Neural cell (in vitro differentiated cells): ENCODE data around the gene PKP2. TPM values are rescaled to one million over a fixed set of nuclear protein-coding genes. Genes with fewer than 3 reads are reported as not detected.

ENCODE experiments used
- H2AFZ ChIP-seq: fragments of 200-600, 300-800 bp; sonication (generic), shearing (Covaris generic); 2 replicates; pipeline ENCODE4 v1.6.0; 2014; ENCODE audit warnings: low read depth, mild to moderate bottlenecking, antibody characterized with exemption, low read length, moderate library complexity
- H3F3A ChIP-seq: fragments of 200-600 bp; shearing (Covaris generic); 2 replicates; pipeline ENCODE4 v1.6.1; 2016; ENCODE audit warnings: mild to moderate bottlenecking, moderate library complexity, mixed read lengths, antibody characterized with exemption, low read length; ENCODE audit not compliant: insufficient read depth, poor library complexity, severe bottlenecking
- H3K27ac ChIP-seq: fragments of 200-600, 300-800 bp; sonication (generic), shearing (Covaris generic); 2 replicates; pipeline ENCODE4 v1.5.1; 2014; ENCODE audit warnings: mild to moderate bottlenecking, low read length, moderate library complexity
- H3K27me3 ChIP-seq: fragments of 300-800, 200-600 bp; sonication (generic), shearing (Covaris generic); 2 replicates; pipeline ENCODE4 v1.6.0; 2014; ENCODE audit warnings: mild to moderate bottlenecking, low read depth, low read length, moderate library complexity; ENCODE audit not compliant: insufficient read depth
- H3K36me3 ChIP-seq: fragments of 300-800, 200-600 bp; sonication (generic), shearing (Covaris generic); 2 replicates; pipeline ENCODE4 v1.5.1; 2014; ENCODE audit warnings: mild to moderate bottlenecking, antibody characterized with exemption, low read length, moderate library complexity; ENCODE audit not compliant: insufficient read depth
- H3K4me2 ChIP-seq: fragments of 300-800, 200-600 bp; sonication (generic), shearing (Covaris generic); 2 replicates; pipeline ENCODE4 v1.6.0; 2014; ENCODE audit warnings: mild to moderate bottlenecking, low read length
- H3K4me3 ChIP-seq: fragments of 300-800, 200-600 bp; sonication (generic), shearing (Covaris generic); 2 replicates; pipeline ENCODE4 v1.5.1; 2014; ENCODE audit warnings: mild to moderate bottlenecking, low read length, moderate library complexity
- H3K79me2 ChIP-seq: fragments of 200-600 bp; shearing (Covaris generic); replicated peaks from 2 replicates; pipeline ENCODE4 v1.6.0; 2014; ENCODE audit warnings: mild to moderate bottlenecking, low read length, moderate library complexity; ENCODE audit not compliant: insufficient read depth
- H3K9ac ChIP-seq: fragments of 300-800, 200-600 bp; sonication (generic), shearing (Covaris generic); 2 replicates; pipeline ENCODE4 v1.6.1; 2016; ENCODE audit warnings: mild to moderate bottlenecking, low read length, mixed read lengths
- H3K9me2 ChIP-seq: fragments of 200-600 bp; shearing (Covaris generic); 2 replicates; pipeline ENCODE4 v1.6.1; 2016; ENCODE audit warnings: mild to moderate bottlenecking, low read length, mixed read lengths; ENCODE audit not compliant: insufficient read depth
- H3K9me3 ChIP-seq: fragments of 200-600, 300-800 bp; sonication (generic), shearing (Covaris generic); 2 replicates; pipeline ENCODE4 v1.6.1; 2016; ENCODE audit warnings: mild to moderate bottlenecking, mixed run types, low read length, moderate library complexity, mixed read lengths
- H4K20me1 ChIP-seq: fragments of 200-600 bp; shearing (Covaris generic); 2 replicates; pipeline ENCODE4 v1.6.1; 2016; ENCODE audit warnings: mild to moderate bottlenecking, mixed run types; ENCODE audit not compliant: insufficient read depth
- EZH2 ChIP-seq: fragments of 200-600, 300-800 bp; shearing (Covaris generic), sonication (generic); IDR thresholded peaks from 2 replicates; pipeline ENCODE4 v1.6.1; 2014; ENCODE audit warnings: antibody characterized with exemption, low read length, borderline replicate concordance, mild to moderate bottlenecking; ENCODE audit not compliant: insufficient read depth, poor library complexity, severe bottlenecking
- MXI1 ChIP-seq: fragments of 450-650 bp; conservative IDR thresholded peaks from 2 replicates; pipeline ENCODE4 v1.6.1; 2014; ENCODE audit warnings: antibody characterized with exemption, mild to moderate bottlenecking; ENCODE audit not compliant: poor library complexity, severe bottlenecking
- POLR2AphosphoS5 ChIP-seq: IDR thresholded peaks from 2 replicates; pipeline ENCODE4 v1.6.1; 2012
- RAD21 ChIP-seq: fragments of 450-650 bp; conservative IDR thresholded peaks from 2 replicates; pipeline ENCODE4 v1.6.1; 2014; ENCODE audit warnings: antibody characterized with exemption, mild to moderate bottlenecking, moderate library complexity
- REST ChIP-seq: IDR thresholded peaks from 2 replicates; pipeline ENCODE4 v1.6.1; 2012; ENCODE audit warnings: borderline replicate concordance
- SMC3 ChIP-seq: fragments of 450-650 bp; conservative IDR thresholded peaks from 2 replicates; pipeline ENCODE4 v1.6.1; 2014; ENCODE audit warnings: antibody characterized with exemption, mild to moderate bottlenecking, moderate library complexity; ENCODE audit not compliant: poor library complexity
- TAF1 ChIP-seq: IDR thresholded peaks from 2 replicates; pipeline ENCODE4 v1.6.1; 2012; ENCODE audit warnings: low read depth
- polyA plus RNA-seq: library from polyadenylated mRNA; depleted of rRNA; stranded (reverse); fragments of >200 nt; gene quantifications from 2 replicates; pipeline ENCODE4 v1.2.3, GENCODE V29; 2014
- TF ChIP-seq, protein P1 (sequence below): fragments of 450-650 bp; IDR thresholded peaks from 2 replicates; pipeline ENCODE4 v1.5.1; 2014; ENCODE audit warnings: antibody characterized with exemption, mild to moderate bottlenecking, moderate library complexity; ENCODE audit not compliant: poor library complexity, severe bottlenecking

Gene PKP2
- polyA plus RNA-seq, 1 donor from 2014 or later, result 4.0 TPM

DNA sequence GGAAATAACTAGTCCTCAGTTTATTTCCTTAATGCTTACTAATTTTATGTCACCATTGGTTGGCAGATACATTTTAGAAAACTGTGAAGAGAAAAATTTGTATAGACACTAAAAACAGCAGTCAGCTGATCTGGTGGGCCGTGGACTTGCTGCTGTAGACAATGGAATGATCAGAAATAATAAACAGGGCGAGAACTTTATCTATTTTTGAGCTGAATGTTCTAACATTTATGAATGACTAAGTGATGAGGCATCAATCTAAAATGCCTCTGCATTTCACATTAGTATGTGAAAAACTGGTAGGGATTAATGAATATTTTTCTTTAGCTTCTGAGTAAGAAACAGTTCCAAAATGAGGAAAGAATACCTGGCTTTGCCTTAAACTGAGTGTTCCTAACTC is 24.8 kb upstream of the PKP2 start:
- no peak for TF ChIP-seq RAD21
- TF ChIP-seq POLR2AphosphoS5, result no peak
- no peak for TF ChIP-seq EZH2
- TF ChIP-seq TAF1, result no peak
- TF ChIP-seq SMC3, result no peak
- TF ChIP-seq, protein P1, sequence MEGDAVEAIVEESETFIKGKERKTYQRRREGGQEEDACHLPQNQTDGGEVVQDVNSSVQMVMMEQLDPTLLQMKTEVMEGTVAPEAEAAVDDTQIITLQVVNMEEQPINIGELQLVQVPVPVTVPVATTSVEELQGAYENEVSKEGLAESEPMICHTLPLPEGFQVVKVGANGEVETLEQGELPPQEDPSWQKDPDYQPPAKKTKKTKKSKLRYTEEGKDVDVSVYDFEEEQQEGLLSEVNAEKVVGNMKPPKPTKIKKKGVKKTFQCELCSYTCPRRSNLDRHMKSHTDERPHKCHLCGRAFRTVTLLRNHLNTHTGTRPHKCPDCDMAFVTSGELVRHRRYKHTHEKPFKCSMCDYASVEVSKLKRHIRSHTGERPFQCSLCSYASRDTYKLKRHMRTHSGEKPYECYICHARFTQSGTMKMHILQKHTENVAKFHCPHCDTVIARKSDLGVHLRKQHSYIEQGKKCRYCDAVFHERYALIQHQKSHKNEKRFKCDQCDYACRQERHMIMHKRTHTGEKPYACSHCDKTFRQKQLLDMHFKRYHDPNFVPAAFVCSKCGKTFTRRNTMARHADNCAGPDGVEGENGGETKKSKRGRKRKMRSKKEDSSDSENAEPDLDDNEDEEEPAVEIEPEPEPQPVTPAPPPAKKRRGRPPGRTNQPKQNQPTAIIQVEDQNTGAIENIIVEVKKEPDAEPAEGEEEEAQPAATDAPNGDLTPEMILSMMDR, result no peak
- Histone ChIP-seq H3K9me3 (no peaks in the 10 kb centered on the region), H3K79me2 (no peaks in the 10 kb centered on the region), H3K9ac (no peak overlapping the region), H3K27me3 (no peaks in the 10 kb centered on the region), H3K9me2 (no peaks in the 10 kb centered on the region), H3K27ac (no peak overlapping the region), H3K4me2 (no peak overlapping the region), H4K20me1 (no peaks in the 10 kb centered on the region), H3K4me3 (no peak overlapping the region), H3K36me3 (no peaks in the 10 kb centered on the region), H3F3A (no peaks in the 10 kb centered on the region), H2AFZ (no peak overlapping the region)

DNA sequence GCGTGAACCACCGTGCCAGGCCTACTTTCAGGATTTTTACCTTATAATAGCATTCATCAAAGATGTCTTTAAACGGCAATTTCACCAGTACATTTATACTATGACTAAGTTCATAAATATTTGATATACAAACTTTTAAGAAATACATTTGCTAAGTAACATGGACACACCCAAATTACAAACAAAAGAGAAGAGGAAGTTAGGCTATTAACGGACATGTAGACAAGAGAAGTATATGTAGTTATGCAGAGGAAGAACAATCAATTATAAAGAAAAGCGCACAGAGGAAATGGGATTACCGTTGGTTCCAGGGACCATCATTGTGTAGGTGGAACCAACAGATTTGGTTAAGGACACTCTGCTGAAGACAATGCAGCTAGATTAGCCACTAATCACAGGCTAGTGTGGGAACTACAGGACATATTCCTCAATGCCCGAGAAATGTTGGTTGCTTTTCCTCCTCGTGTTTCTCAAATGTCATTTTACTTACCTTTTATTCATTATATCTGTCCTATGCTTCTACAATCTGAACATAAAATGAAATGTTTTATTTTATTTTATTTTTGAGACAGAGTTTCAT is 24.0 kb upstream of the PKP2 start:
- TF ChIP-seq, protein P1, result no peak
- TF ChIP-seq MXI1, result no peak
- no peak for TF ChIP-seq EZH2
- TF ChIP-seq REST, result no peak
- TF ChIP-seq POLR2AphosphoS5, result no peak
- TF ChIP-seq RAD21, result no peak

More for the DNA sequence above, 24.0 kb upstream of the PKP2 start:
- H3K9me3 ChIP-seq, result no peaks in the 10 kb centered on the region
- no peaks in the 10 kb centered on the region for H3K9me2 ChIP-seq
- H3K9ac ChIP-seq, result no peak overlapping the region
- no peaks in the 10 kb centered on the region for H3F3A ChIP-seq
- H3K79me2 ChIP-seq, result no peaks in the 10 kb centered on the region
- H3K4me3 ChIP-seq, result no peak overlapping the region
- no peak overlapping the region for H3K27ac ChIP-seq
- H3K36me3 ChIP-seq, result no peaks in the 10 kb centered on the region
- H4K20me1 ChIP-seq, result no peaks in the 10 kb centered on the region
- H3K4me2 ChIP-seq, result no peak overlapping the region
- H3K27me3 ChIP-seq, result no peaks in the 10 kb centered on the region
- H2AFZ ChIP-seq, result no peak overlapping the region
